ENCODE measurements around the gene COPB1. TPM values are rescaled to one million over a fixed set of nuclear protein-coding genes. Genes with fewer than 3 reads are reported as not detected.

COPB1 gene
- total and polyA plus RNA-seq, 2 of the 13 experiments (the other 11 are each of a cell fraction or from before 2014, with no cell fraction given) = 114 to 195 TPM

DNA sequence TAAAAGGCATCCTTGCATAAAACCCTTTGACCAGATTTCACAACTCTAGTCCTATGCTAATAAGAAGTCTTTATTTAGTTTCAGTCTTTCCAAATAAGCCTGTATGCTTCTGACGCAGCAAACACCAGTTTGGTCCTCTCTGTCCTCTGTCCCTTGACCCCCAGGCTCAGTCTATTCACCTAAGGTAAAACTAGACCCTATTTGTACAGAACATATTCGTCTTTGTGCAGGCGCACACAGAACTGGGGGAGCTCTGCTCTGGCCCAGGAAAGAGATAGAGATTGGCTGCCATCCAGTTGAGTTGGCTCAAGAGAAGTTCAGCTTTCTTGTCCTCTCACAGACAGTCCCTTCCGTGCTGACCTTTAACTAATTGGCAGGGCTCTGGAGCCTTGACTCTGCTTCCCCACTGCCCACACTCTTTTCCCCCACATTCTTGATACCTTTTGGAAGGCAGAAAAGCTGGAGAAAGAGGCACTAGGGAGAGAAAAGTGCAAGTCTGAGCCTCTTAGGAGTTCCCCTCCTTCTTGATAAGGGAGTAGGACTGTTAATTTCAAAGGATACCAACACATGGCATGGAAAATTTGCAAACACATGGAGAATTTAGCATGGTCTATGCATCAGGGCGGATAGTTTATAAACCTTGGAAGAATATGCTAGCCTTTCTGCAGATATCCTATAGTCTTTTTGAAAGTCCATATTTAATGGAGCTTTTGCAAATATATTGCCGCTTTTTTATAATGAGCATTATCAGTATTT, 41.8 kb upstream of the COPB1 start:
- CTCF ChIA-PET (ENCODE audit: low intra/inter-chr PET ratio, low total read pairs) = no interaction called here
- Histone ChIP-seq H2AFZ (ENCODE audit: low read length) (no peak overlapping the region), H3K4me3 (replicated peaks in 1 of 3; ENCODE audit: insufficient read depth in 1 of 3, low read depth in 2 of 3, low read length in 3 of 3) (0 out of 6 replicates have a peak overlapping the region, but pooled peaks of 2 of the 3 experiments have one; percentile 7 to 15), H4K20me1 (ENCODE audit: insufficient read depth, low read length) (no peaks in the 10 kb centered on the region), H3K4me2 (ENCODE audit: low read depth, low read length) (peak overlapping the region; percentile 20), H3K36me3 (replicated peaks in 1 of 2; ENCODE audit: control insufficient read depth in 1 of 2, insufficient read depth in 2 of 2, low read length in 2 of 2) (no peaks in the 10 kb centered on the region; a peak in 2 of 5 replicates), H3K9ac (ENCODE audit: insufficient read depth, low read depth, low read length) (peak overlapping the region; percentile 18; the same call in 1 of the 2 replicates), H3K27ac (ENCODE audit: extremely low read length, insufficient read depth, low read length) (peak overlapping the region; percentile 33), H3K79me2 (ENCODE audit: insufficient read depth, low read length) (no peaks in the 10 kb centered on the region), H3K9me3 (ENCODE audit: low read length) (no peaks in the 10 kb centered on the region), H3K27me3 (ENCODE audit: control insufficient read depth in 1 of 2, insufficient read depth in 2 of 2, low read length in 2 of 2) (no peaks in the 10 kb centered on the region), H3K4me1 (ENCODE audit: insufficient read depth, low read length) (peaks cover 25% of the 10 kb centered on the region)
- intact Hi-C loops (cut with micrococcal nuclease; ENCODE audit: unreplicated experiment) (loop anchor here (5.0 kb wide), 1 partner anchor 76 kb away; no protein-coding TSS in a partner anchor), in situ Hi-C loops (cut with HindIII; ENCODE audit: extremely low pct_ligation_motif_present, low pct_unique_long_range_greater_than_20kb) (loop anchor here (25.0 kb wide), 1 partner anchor 96 kb away; the partner anchor contains the start of gene PDE3B)
- DNase-seq (ENCODE audit: low spot score) = peak; percentile 36
- BruUV-seq (replicated peaks) = no TSS peak
- FAIRE-seq = no peak
- POLR2A ChIA-PET = interaction anchor here (1.1 kb wide), 1 partner anchor 37 kb away, joined by 3 read pairs; no protein-coding TSS in a partner anchor
- ATAC-seq = peak; percentile 88
- 54% methylated on average over 6 of the region's 6 CpGs for WGBS (ENCODE audit: low lambda C conversion rate)
- TF ChIP-seq EP300 (IDR thresholded peaks at IDR 0.05; ENCODE audit: low read depth in 2 of 2, low read length in 2 of 2) (peak in 1 of 2 experiments; percentile 20; a peak in 1 of 4 replicates), EP300 (CRISPR knock-in tag; IDR thresholded peaks at IDR 0.05; ENCODE audit: borderline replicate concordance) (no peak), ZMYM4 (CRISPR knock-in tag; IDR thresholded peaks at IDR 0.05) (peak; percentile 78), TOPORS (CRISPR knock-in tag; IDR thresholded peaks at IDR 0.05) (no peak), ZFAT (CRISPR knock-in tag; conservative IDR thresholded peaks at IDR 0.05) (peak; percentile 95), ZNF224 (CRISPR knock-in tag; IDR thresholded peaks at IDR 0.05) (no peak), HOMEZ (CRISPR knock-in tag; IDR thresholded peaks at IDR 0.05; ENCODE audit: low read depth) (0 out of 2 replicates have a peak, but pooled peaks have one; percentile 28), RBFOX2 (IDR thresholded peaks at IDR 0.05; ENCODE audit: low read depth, low read length) (no peak), HCFC1 (IDR thresholded peaks at IDR 0.05; ENCODE audit: low read depth, low read length) (no peak), HNF4A (CRISPR knock-in tag; IDR thresholded peaks at IDR 0.05) (peak; percentile 22; the same call in 1 of the 2 replicates), ZNF331 (CRISPR knock-in tag; IDR thresholded peaks at IDR 0.05) (no peak), POGZ (CRISPR knock-in tag; IDR thresholded peaks at IDR 0.05) (peak; percentile 40; the same call in 1 of the 2 replicates), ZMYM3 (CRISPR knock-in tag; IDR thresholded peaks at IDR 0.05) (0 out of 2 replicates have a peak, but pooled peaks have one; percentile 48), ARID2 (CRISPR knock-in tag; IDR thresholded peaks at IDR 0.05; ENCODE audit: borderline replicate concordance) (no peak), HHEX (CRISPR knock-in tag; IDR thresholded peaks at IDR 0.05) (no peak), TMF1 (CRISPR knock-in tag; IDR thresholded peaks at IDR 0.05; ENCODE audit: low read depth) (no peak), MXI1 (IDR thresholded peaks at IDR 0.05; ENCODE audit: borderline replicate concordance, low read depth, low read length) (no peak)
- TF ChIP-seq, protein P1, sequence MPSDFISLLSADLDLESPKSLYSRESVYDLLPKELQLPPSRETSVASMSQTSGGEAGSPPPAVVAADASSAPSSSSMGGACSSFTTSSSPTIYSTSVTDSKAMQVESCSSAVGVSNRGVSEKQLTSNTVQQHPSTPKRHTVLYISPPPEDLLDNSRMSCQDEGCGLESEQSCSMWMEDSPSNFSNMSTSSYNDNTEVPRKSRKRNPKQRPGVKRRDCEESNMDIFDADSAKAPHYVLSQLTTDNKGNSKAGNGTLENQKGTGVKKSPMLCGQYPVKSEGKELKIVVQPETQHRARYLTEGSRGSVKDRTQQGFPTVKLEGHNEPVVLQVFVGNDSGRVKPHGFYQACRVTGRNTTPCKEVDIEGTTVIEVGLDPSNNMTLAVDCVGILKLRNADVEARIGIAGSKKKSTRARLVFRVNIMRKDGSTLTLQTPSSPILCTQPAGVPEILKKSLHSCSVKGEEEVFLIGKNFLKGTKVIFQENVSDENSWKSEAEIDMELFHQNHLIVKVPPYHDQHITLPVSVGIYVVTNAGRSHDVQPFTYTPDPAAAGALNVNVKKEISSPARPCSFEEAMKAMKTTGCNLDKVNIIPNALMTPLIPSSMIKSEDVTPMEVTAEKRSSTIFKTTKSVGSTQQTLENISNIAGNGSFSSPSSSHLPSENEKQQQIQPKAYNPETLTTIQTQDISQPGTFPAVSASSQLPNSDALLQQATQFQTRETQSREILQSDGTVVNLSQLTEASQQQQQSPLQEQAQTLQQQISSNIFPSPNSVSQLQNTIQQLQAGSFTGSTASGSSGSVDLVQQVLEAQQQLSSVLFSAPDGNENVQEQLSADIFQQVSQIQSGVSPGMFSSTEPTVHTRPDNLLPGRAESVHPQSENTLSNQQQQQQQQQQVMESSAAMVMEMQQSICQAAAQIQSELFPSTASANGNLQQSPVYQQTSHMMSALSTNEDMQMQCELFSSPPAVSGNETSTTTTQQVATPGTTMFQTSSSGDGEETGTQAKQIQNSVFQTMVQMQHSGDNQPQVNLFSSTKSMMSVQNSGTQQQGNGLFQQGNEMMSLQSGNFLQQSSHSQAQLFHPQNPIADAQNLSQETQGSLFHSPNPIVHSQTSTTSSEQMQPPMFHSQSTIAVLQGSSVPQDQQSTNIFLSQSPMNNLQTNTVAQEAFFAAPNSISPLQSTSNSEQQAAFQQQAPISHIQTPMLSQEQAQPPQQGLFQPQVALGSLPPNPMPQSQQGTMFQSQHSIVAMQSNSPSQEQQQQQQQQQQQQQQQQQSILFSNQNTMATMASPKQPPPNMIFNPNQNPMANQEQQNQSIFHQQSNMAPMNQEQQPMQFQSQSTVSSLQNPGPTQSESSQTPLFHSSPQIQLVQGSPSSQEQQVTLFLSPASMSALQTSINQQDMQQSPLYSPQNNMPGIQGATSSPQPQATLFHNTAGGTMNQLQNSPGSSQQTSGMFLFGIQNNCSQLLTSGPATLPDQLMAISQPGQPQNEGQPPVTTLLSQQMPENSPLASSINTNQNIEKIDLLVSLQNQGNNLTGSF (CRISPR knock-in tag; IDR thresholded peaks at IDR 0.05) = no peak
